GM12872 (cell line): Measurements from ENCODE around the gene NSG1.

Experiments used
- TF ChIP-seq, protein P1 (sequence below): IDR thresholded peaks from 3 replicates; pipeline ENCODE4 v1.5.1; 2011; ENCODE audit warnings: low read depth, mild to moderate bottlenecking, low read length, moderate library complexity; ENCODE audit not compliant: insufficient read depth

The NSG1 gene

GRCh38 chr4:4405358-4405962, 18.6 kb downstream of the NSG1 start:
- TF ChIP-seq, protein P1, sequence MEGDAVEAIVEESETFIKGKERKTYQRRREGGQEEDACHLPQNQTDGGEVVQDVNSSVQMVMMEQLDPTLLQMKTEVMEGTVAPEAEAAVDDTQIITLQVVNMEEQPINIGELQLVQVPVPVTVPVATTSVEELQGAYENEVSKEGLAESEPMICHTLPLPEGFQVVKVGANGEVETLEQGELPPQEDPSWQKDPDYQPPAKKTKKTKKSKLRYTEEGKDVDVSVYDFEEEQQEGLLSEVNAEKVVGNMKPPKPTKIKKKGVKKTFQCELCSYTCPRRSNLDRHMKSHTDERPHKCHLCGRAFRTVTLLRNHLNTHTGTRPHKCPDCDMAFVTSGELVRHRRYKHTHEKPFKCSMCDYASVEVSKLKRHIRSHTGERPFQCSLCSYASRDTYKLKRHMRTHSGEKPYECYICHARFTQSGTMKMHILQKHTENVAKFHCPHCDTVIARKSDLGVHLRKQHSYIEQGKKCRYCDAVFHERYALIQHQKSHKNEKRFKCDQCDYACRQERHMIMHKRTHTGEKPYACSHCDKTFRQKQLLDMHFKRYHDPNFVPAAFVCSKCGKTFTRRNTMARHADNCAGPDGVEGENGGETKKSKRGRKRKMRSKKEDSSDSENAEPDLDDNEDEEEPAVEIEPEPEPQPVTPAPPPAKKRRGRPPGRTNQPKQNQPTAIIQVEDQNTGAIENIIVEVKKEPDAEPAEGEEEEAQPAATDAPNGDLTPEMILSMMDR, result no peak

- TF ChIP-seq, protein P1, result no peak
Measured at GRCh38 chr4:4406455-4407298, 19.8 kb downstream of the NSG1 start.

DNA sequence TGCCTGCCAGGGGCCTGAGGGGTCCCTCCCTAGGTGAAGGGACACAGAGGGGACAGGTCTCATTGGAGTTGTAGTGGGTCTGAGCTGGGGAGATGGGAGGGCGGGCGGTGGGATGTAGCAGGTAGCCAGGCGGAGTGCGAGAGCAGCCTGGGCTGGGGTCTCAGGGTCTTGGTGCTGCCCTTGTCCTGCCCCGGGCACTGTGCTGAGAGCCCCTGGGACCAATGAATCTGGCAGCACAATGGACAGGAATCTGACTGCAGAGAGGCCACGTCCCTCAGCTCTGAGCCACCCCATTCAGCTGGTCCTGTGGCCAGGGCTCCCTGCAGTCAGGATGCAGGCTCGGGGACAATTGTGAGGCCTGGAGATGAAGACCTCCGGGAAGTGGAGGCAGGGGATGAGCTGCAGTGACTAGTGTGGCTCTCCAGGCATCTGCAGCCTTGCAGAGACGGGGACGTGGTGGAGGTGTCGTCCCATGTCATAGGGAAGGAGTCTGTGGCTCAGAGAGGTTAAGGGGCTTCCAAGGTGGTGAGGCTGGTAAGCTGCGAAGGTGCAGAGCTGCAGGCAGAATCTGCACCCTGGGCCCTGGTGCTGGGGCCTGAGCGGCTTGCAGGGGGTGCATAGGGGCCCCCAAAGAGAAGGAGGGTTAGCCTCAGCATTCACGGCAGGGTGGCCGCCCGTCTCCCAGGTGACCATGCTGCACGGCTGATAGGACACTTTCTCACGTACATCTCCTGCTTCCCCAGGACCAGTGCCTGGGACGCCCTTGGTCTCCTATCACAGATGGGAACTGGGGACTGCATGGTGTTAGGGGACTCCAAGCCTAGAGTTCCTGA, 20.6 kb downstream of the NSG1 start:
- TF ChIP-seq, protein P1, result no peak

DNA sequence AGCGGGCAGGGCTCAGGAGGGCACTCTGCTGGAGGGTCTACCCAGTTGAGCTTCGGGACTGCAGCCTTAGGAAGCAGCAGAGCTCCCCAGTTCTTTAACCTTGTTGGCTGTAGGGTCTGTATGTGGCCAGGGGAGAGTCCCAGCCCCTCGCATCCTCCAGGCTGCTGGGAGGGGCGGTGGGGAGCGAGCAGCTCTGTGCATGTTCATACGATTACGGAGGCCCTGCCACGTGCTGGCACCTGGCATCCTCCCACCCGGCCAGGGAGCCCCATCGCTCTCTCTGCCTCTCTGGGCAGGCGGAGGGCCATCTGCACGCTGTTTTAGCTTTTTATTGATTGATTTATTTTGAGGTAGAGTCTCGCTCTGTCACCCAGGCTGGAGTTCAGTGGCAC, 21.2 kb downstream of the NSG1 start:
- TF ChIP-seq, protein P1, result no peak

DNA sequence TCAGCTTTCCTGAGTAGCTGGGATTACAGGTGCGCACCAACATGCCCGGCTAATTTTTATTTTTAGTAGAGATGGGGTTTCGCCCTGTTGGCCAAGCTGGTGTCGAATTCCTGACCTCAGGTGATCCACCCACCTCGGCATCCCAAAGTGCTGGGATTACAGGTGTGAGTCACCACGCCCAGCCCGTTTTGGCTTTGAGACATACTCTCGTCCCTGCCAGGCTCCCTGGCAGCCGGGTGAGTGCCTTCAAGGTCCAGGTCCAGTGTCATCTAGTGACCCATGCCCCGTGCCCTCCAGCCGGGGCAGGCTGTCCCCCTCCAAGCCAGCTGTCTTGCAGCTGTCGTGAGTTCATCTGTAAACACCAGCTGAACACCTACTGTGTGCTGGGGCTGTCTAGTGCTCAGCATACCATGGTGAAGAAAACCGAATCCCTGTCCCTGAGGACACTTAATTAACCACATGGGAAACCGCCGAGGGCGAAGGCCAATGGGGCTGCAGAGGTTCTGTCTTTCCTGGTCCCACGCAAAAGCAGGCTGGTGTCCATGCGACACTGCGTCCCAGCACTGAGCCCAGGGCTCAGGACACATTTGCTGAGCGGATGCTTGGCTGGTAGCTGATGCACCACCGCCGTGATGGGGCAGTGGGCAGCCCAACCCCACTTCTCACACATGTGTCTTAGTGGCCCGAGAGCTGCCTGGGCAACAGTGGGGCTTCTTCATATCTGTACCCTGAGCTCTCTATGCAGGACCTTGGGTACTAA, 21.9 kb downstream of the NSG1 start:
- TF ChIP-seq, protein P1, result no peak

DNA sequence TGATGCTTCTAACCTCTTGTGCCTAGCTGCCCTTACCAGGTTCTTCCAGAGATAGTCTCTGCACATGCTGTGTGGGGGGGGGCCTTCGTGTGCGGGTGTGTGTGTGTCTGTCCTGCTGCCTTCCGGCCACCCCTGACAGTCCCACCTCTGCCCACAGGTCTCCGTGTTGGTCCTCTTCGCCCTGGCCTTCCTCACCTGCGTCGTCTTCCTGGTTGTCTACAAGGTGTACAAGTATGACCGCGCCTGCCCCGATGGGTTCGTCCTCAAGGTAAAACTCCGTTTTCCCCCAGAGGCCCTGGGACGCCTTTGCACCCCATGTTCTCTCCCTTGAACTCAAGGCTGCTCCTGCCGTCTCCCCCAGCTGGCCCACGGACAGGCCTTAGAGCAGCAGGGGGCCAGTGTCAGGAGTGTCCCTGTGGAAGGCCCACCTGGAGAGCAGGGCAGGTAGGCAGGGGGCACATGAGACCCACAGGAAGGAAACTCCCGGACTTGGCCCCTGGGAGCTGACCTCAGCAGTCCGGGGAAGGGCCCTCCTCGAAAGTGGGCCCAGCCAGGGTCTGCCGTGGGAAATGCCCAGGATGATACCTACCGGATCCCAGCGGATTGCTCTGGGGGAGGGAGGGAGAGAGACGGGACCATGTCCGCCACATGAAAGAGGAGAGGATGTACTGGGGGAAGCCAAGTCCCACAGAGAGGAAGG, 22.7 kb downstream of the NSG1 start:
- TF ChIP-seq, protein P1, result no peak
